Epithelial cell of proximal tubule (primary cell): Measurements from ENCODE around the gene MIER3. TPM values are rescaled to one million over a fixed set of nuclear protein-coding genes. Genes with fewer than 3 reads are reported as not detected.

Experiments used
- DNase-seq: peaks from one replicate; pipeline ENCODE4 v3.0.0-alpha.2; 2011; ENCODE audit warnings: low read depth
- H3K4me3 ChIP-seq: 2 replicates; pipeline ENCODE4 v1.5.1; 2011; ENCODE audit warnings: low read depth, mild to moderate bottlenecking, low read length
- total RNA-seq: library from RNA; depleted of rRNA; stranded (reverse); fragments of >200 nt; gene quantifications from 2 replicates; pipeline ENCODE4 v1.2.3, GENCODE V29; 2015
- TF ChIP-seq, protein P1 (sequence below): conservative IDR thresholded peaks from 2 replicates; pipeline ENCODE4 v1.5.1; 2012; ENCODE audit warnings: low read depth, mild to moderate bottlenecking, low read length

The MIER3 gene
- total RNA-seq, 1 donor from 2014 or later, result 26.5 TPM

- H3K4me3 ChIP-seq, result no peak overlapping the region
Observed at GRCh38 chr5:56961746-56962145, 9.8 kb upstream of the MIER3 start.

GRCh38 chr5:56959326-56959725 is 7.4 kb upstream of the MIER3 start:
- TF ChIP-seq, protein P1, sequence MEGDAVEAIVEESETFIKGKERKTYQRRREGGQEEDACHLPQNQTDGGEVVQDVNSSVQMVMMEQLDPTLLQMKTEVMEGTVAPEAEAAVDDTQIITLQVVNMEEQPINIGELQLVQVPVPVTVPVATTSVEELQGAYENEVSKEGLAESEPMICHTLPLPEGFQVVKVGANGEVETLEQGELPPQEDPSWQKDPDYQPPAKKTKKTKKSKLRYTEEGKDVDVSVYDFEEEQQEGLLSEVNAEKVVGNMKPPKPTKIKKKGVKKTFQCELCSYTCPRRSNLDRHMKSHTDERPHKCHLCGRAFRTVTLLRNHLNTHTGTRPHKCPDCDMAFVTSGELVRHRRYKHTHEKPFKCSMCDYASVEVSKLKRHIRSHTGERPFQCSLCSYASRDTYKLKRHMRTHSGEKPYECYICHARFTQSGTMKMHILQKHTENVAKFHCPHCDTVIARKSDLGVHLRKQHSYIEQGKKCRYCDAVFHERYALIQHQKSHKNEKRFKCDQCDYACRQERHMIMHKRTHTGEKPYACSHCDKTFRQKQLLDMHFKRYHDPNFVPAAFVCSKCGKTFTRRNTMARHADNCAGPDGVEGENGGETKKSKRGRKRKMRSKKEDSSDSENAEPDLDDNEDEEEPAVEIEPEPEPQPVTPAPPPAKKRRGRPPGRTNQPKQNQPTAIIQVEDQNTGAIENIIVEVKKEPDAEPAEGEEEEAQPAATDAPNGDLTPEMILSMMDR, result no peak
- no peak overlapping the region for H3K4me3 ChIP-seq
- no peak for DNase-seq

More at GRCh38 chr5:56961746-56962145, 9.8 kb upstream of the MIER3 start:
- TF ChIP-seq, protein P1, result no peak
- DNase-seq, result no peak

GRCh38 chr5:56958595-56958994 is 6.7 kb upstream of the MIER3 start:
- TF ChIP-seq, protein P1, result no peak
- no peak for DNase-seq
- H3K4me3 ChIP-seq, result no peak overlapping the region

DNA sequence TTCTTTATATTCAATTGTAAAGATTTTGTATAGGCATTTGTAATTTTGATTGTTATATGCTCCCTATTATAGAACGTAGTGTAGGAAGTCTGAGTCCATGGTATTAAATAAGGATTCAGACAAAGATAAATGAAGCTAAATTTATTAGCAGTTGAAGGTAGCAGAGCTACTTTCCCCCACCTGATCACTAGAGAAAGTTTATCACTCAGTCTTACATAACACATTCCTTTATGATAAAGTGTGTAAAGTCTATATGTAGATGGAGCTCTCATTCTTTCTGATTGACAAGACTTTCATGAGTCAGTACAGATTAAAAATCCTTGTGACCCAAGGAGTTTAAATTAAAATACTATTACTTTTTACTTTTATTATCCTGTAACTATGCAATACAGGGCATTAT is 2.3 kb upstream of the MIER3 start:
- DNase-seq, result no peak
- H3K4me3 ChIP-seq, result no peak overlapping the region
- TF ChIP-seq, protein P1, result no peak

DNA sequence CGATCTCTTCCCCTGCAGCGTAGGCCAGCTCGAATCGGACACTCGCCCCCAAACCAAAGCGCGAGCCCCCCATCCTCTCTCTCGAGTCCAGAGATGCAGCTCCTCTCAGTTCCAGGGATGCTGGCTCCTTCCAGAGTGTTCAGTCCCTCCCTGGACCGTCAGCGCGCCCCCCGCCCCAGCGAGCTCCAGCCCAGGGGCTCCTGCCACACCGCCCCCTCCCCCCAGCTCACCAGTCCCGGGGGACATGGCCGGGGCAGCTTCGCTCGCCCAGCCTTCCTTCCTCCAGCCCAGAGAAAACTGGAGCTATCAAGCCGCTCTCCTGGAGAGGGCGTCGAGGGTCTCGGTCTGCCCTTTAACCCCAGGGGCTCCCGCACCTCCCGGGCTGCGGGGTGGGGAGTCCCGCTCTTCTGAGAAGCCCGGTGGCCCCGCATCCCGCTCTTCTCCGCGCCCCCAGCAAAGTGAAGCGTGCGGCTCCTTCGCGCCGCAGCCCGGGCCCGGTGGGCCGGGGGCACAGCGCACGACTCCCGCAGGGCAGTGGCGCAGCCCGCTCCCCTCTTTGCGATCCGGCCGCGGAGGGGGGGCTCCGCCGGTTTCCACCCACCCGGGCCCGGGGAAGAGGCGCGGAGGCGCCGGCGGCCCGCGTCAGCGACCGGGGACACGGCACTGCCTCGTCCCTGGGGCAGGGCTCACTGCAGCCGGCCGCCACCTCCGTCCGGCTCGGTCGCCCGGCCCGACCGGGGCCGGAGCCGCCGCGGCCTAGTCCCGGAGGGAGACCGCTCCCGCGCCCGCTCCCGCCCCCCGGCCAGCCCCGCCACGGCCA is 587 bp downstream of the MIER3 start:
- H3K4me3 ChIP-seq, result peak overlapping the region; percentile 89
- no peak for DNase-seq
- TF ChIP-seq, protein P1, result no peak

- no peak for DNase-seq
- H3K4me3 ChIP-seq, result peak overlapping the region; percentile 89
- TF ChIP-seq, protein P1, result no peak
Observed at GRCh38 chr5:56950626-56951125, 1.2 kb downstream of the MIER3 start.

DNA sequence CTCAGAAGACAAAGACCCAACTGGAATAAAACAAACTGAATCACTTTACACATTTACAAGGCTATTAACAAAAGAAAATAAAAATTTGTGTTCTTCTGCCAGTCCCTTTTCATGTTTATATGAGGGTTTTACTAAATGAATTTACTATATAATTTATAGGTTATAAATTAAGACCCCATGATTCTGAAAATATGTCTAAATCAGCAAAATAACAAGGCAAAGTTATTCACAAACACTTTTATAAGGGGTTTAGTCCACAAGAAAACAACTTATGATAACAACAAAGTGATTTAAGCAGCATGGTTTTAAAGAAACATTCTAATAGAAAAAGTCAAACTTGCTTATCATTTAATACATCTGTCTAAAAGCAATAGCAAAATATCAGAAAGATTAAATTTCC is 4.9 kb downstream of the MIER3 start:
- TF ChIP-seq, protein P1, result no peak
- DNase-seq, result no peak
- H3K4me3 ChIP-seq, result no peak overlapping the region
